Activated effector memory CD4-positive, alpha-beta T cell treated with Interleukin-2 at 50 U/mL for 16 hours (primary cell): ENCODE data around the gene IRS2.

ENCODE experiments used
- DNase-seq: peaks from one replicate; pipeline ENCODE4 v3.0.0-alpha.2; 2020

IRS2 gene

DNA sequence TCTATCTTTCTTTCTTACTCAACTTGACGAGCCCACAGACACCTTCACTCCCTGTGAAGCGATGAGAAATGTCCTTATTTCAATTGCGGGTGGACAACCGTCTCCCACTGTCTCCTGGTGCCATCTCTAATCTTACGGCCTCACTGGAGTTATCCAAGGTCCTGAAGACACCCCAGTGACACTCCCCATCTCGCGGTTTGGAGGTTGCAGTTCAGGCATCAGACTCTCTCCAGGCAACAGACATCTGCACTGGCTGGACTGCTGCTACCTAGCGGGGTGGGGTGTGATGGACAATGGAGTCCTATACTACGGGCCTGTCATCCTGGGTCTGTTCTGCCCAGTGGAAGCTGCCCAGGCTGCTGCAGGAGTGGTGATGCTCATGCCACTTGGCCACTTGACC lies 18.3 kb upstream of the IRS2 start:
- DNase-seq, result no peak

DNA sequence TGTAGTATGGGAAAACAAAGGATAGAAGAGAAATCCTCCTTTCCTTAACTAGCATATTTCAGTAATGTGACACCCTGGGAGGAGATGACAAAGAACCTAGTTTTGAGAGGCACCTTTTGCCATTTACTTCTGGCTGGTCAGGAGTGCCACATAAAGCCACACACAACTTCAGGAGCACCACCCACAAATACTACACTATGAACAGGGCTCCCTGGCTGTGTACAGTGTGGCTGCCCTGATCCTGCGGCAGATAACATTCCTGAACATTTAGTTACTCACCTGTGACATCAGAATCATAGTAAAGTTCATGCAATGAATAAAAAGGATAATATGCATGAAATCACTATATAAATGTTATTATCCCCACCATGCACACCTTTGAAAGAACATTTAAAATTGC lies 17.4 kb upstream of the IRS2 start:
- no peak for DNase-seq

DNA sequence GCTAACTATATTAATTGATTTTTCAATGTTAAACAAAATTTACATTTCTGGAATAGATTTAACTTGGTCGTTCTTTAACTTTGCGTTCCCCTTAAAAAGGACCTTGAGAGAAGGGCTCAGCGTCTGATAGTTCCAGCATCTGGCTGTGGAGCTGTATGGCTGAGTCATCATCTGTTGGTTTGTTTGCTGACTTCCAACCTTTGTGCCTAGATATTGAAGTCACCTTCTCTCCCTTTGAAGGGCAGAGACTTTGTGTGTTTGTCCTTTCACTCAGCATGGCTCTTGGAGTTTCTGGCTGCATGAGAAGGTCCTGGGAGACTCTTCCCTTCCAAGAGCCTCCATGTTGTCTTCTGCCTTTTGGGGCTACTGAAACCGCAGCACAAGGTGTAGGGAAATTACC lies 16.6 kb upstream of the IRS2 start:
- no peak for DNase-seq

DNA sequence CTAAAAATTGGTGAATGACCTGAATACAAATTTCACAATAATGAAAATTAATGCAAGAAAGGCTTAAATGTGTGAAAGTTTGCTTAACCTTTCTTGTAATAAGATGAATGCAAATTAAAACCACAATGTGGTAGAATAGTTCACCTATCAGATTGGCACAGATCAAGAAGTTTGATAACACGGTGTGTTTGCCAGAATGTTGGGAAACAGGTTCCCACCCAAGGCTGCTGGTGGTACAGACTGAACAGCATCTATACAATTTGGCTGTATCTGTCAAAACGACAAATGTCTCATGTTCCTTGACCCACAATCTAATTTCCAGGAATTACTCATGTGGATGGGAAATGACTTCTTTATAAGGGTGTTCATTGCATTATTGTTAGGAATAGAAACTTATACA lies 8.6 kb upstream of the IRS2 start:
- no peak for DNase-seq

DNA sequence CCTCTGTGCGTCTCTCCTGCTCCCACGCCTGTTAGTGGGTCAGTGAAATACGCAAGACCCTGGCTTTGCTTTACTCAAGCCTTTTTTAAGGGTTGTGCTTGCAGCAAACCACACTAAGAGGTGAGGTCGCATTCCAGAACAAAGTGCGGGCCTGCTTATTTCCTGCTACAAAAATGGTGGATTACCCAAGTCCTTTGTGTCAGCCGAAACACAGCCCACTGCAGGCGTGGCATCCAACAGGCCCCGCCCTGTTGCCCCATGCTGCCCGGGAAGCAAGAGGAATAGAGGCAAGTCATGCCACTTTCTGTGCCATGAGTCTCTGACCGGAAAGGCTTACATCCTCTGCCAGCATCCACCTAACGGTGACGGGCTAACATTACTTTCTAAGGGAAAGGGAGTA lies 7.7 kb upstream of the IRS2 start:
- no peak for DNase-seq

DNA sequence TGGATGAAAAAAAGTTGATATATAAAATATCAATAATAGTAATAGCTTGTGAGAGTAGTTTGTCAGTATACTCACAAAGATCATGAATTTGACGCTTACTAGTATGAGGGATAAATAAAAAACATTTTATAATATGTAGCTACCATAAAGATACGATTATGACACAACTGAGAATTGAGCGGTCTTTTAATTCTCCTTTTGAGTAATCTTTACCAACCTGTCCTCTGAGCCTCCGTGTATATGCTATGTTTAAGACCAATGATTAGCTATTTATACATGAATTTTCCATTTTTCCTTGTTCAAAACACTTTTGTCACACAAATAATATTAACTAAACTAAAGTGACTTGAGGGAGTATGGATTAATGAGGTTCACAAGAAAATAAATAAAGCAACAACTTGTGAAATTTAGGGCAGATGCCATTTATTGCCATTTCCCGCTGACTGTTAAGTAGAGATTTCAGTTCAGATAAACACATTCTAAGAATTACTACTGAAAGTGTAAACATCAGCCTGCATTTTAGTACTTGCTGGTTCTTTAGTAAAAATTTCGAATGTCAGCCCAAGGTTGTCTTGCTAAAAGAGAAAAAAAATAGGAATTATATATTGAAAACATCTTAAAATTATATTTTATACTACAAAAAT lies 6.2 kb upstream of the IRS2 start:
- no peak for DNase-seq

DNA sequence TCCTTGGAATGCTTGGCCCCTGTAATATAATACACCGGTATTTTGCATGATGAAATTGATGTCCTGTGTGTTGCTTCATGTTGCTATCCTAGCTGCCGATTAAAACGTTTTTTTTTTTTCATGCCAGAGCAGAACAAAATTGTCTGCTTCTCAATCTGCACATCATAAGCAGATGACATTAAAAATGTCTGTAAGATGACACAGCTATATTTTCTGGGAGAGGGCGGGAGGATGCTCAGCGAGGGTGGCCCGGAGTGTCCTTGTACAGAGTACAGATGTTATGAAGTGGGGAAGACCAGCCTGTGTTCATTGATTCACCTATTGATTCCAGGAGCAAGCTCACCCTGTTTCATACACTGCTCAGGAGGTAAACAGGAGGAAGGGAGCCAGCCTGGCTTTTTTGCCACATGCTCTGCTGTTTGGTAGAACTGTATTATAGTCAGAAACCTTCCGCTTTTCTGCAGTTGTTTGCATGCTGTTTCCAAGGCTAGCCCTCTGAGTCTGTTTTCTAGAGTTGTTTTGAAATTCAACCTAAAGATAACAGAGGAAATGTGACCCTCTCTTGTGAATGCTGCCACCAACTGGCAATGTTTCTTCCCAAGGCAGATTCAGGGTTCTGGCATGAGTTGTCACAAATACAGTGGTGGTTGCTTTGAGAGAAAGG lies 4.7 kb upstream of the IRS2 start:
- DNase-seq, result no peak

DNA sequence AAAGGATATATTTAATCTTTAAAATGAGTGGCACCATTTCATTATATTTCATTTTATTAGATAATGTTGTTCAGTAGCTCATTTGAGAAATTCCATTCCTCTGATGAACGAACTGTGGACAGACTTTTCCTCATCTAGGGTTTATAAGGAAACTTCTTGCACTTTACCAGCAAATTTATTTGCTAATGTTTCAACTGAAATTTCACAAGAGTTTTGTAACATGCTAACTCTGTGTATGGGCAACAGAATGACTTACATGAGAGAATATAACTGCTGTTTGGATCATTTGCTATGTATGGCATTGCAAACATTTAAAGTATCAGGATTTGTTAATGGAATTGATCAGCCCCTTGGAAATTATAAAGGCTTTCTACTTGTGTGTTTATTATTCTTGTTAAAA lies 3.7 kb upstream of the IRS2 start:
- DNase-seq, result no peak

DNA sequence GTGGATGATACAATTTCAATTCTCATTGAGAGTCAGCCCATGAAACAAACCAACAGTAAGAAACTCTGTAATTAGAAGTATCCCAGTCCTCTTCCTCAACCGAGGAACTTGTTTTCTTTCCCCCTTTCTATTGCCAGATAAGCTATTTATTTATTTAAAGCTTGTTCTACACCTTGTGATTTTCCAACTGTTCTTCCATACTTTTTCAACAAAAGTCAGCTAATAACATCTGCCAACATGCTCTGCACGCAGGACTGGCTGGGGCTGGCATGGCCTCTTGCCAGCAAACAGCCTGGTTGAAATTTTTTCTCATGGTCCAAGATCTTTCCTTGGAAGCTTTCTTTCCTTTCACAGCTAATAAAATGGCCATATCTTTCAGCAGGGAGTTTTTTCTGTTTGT lies 2.9 kb upstream of the IRS2 start:
- no peak for DNase-seq

DNA sequence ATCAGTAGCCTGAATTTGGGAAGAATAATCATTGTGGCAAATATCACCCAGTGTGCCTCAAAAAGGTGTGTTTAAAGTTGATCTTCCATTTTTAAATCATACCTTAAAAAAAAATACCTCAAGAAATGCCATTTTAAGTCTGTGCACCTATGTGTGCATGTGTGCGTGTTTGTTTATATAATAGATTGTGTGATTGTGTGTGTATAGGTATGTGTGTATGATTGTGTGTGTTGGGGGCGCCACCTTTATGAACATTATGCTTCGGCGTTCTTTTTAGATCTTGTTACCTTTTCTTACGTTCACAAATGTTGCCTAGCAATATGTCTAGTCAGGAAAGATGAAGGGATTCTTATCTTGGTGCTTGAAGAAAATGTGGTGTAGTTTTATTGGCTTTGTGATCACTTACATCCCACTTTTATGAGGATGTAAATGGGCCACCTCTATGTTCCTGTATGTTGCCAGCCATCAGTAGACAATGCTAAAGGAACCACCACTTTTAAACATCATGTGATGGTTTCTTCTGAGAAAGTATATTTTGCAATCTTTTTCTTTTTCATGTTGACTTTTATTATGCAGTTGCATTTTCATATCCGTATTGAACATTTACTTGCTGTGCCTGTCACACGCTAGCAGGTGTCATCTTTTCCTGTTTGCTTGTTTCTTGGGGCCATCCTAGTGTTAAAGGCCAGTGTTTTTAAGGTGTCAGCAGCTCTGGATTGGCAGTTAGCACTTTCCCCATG lies 2.2 kb upstream of the IRS2 start:
- no peak for DNase-seq

DNA sequence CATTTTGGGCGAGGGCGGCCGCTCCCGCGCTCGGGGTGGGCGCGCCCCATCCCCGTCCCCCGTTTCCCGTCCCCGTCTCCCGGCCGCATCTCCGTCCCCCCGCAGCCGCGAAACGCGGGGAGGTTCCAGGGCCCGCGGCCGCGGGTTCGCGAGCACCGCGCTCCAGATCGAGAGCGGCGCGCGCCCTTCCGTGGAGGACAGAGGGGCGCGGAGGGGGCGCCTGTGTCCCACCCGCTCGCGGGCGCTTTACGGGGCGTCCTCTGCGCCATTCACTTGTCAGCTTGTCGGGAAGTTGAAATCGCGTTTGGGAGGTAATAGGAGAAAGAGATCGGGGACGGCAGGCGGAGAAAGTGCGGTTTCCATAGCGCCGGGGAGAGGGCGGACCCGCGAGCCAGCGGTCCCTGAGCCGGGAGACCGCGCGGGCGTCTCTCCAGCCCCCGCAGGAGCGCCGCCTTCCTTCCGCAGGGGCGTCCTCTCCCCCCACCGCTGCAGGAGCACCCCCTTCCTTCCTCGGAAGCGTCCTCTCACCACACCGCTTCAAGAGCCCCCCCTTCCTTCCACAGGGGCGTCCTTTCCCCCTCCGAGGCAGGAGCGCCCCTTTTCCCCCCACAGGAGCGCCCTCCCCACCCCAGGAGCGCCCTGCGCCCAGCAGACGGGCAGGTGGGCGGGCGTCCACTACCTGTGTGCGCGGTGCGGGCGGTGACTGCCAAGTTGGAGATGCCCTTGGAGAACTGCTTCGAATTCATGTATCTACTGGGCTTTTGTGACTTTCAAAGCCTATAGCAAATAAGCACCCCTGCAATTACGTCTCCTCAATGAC lies 962 bp upstream of the IRS2 start:
- no peak for DNase-seq

DNA sequence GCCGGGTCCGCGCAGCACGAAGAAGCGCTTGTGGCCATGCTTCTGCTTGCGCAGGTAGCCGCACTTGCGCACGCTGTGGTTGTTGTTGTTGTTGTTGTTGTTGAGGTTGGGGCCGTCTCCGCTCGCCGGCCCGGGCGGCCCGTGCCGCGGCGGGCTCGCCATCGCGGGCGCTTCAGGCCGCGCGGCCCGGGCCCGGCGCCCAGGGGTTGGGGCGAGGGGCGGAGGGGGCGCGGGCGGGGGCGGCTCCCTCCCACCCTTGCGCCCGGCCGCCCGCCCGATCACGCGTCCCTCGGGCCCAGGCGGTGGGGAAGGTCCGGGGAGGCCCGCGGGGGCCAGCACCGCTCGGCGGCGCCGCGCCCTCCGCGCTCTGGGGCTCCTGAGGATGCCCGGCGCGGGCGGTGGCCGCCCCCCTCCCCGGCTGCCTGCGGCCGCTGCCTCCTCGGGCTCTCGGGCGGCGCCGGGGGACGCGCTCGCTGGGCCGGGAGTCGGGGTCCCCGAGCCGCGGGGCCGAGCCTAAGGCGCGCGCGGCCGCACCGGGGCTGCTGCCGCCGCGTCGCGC lies 412 bp downstream of the IRS2 start:
- DNase-seq, result no peak

DNA sequence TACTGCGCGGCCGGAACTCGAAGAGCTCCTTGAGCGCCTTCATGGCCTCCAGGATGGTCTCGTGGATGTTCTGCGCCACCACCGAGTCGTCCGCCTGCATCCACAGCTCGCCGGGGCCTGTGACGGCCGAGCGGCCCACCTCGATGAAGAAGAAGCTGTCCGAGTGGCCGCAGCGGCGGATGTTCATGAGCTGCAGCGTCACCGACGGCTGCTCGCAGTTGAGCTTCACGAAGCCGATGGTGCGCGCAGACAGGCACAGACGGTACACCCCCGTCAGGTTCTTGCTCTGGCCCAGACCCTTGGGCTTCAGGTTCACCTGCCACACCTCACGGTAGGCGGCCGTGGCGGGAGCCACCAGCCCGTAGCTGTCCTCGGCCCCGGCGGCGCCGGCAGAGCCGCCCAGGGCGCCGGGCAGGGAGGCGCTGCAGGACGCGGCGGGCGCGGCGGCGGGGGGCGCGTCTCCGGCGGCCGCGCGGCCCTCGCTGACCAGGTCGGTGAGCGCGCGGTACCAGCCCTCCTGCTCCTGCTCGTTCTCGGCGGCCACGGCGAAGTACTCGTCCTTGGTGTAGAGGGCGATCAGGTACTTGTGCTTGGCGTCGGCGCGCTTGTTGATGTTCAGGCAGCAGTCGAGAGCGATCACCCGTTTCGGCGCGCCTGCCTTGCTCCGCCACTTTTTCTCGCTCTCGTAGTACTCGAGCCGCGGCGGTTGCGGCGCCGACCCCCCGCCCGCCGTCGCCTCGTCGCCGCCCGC lies 1.1 kb downstream of the IRS2 start:
- DNase-seq, result peak; percentile 40

DNA sequence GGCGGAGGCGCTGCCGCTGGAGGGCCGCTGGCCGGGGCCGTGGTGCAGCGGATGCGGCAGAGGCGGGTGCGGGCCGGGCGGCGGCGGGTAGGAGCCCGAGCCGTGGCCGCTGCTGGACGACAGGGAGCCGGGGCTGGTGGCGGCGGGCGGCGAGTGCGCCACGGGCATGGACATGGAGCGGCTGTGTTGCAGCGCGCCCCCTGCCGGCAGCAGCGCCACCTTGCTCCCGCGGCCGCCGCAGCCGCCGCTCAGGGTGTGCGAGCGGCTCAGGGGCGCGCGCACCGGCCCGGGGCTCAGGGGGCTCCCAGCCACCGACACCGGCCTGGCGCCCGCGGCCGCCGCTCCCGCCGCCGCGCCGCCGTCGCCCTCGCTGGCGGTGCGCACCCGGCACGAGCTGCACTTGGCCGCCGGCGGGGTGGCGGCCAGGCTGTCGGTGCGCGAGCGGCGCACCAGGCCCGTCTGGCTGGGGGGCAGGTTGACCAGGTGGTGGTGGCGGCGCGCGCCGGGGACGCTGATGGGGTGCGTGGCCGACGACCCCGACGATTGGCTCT lies 1.7 kb downstream of the IRS2 start:
- peak; percentile 49 for DNase-seq

DNA sequence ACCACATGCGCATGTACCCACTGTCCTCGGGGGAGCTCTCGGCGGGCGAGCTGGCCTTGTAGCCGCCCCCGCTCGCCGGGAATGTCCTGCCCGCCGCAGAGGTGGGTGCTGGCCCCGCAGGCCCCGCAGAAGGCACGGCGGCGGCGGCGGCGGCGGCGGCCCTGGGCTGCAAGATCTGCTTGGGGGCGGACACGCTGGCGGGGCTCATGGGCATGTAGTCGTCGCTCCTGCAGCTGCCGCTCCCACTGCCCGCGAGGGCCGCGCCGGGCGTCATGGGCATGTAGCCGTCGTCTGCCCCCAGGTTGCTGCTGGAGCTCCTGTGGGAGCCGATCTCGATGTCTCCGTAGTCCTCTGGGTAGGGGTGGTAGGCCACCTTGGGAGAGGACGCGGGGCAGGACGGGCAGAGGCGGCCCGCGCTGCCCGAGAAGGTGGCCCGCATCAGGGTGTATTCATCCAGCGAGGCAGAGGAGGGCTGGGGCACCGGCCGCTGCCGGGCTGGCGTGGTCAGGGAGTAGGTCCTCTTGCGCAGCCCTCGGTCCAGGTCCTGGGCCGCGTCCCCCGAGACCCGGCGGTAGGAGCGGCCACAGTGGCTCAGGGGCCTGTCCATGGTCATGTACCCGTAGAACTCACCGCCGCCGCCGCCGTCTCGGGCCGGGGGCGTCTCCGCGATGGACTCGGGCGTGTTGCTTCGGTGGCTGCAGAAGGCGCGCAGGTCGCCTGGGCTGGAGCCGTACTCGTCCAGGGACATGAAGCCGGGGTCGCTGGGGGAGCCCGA lies 2.4 kb downstream of the IRS2 start:
- DNase-seq, result no peak

DNA sequence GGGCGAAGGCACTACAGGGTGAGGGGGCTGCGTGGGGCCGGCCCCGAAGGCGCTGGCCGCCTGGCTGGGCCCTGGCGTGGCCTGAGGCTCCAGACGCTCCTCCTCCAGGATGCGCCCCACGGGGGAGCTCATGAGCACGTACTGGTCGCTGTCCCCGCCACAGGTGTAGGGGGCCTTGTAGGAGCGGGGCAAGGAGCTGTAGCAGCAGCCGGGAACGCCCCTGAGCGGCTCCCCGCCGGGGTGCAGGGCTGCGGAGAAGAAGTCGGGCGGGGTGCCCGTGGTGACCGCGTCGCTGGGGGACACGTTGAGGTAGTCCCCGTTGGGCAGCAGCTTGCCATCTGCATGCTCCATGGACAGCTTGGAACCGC lies 3.0 kb downstream of the IRS2 start:
- no peak for DNase-seq

DNA sequence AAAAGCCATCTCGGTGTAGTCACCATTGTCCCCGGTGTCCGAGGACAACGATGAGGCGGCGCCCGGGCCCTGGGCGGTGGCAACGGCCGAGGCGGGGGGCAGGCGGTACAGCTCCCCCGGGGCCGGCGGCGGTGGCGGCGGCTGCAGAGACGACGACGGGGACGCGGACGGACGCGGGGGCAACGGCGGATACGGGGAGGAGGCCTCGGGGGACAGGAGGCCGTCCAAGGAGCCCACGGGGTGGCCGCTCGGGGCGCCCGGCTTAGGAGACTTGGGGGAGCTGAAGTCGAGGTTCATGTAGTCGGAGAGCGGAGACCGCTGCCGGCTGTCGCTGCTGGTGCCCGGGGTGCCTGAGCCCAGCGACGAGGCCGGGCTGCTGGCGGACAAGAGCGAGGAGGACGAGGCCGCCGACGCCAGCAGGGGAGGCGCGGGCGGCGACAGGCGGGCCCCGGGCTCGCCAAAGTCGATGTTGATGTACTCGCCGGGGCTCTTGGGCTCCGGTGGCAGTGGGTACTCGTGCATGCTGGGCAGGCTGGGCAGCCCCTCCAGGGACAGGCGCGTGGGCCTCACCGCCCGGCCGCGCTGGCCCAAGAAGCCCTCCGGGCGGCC lies 3.5 kb downstream of the IRS2 start:
- no peak for DNase-seq

DNA sequence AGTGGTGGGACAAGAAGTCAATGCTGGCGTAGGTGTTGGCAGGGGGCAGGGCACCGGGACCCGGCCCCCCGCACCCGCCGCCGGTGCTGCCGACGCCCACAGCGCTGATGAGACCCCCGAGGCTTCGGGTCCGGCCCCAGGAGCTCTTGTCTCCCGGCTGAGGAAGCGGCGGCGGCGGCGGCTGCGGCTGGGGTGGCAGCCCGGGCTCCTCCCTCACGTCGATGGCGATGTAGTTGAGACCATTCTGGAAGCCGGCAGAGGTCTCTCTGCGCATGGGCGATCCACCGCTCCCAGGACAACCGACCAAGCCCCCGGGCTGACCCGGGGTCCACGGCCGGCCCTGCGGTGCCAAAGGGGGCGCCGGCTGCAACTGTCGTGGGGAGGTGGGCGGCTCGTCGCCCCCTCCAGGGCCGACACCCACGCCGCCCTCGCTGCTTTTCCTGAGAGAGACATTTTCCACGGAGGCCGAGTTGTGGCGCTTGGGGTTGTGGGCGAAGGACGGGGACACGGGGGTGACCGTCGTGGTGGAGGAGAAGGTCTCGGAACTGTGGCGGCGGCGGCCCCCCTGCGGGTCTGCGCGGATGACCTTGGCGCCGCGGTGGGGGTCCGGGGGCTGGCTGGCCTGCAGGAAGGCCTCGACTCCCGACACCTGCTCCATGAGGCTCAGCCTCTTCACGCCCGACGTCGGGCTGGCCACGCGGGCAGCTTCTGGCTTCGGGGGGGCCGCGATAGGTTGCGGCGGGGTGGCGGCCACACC lies 4.1 kb downstream of the IRS2 start:
- no peak for DNase-seq

DNA sequence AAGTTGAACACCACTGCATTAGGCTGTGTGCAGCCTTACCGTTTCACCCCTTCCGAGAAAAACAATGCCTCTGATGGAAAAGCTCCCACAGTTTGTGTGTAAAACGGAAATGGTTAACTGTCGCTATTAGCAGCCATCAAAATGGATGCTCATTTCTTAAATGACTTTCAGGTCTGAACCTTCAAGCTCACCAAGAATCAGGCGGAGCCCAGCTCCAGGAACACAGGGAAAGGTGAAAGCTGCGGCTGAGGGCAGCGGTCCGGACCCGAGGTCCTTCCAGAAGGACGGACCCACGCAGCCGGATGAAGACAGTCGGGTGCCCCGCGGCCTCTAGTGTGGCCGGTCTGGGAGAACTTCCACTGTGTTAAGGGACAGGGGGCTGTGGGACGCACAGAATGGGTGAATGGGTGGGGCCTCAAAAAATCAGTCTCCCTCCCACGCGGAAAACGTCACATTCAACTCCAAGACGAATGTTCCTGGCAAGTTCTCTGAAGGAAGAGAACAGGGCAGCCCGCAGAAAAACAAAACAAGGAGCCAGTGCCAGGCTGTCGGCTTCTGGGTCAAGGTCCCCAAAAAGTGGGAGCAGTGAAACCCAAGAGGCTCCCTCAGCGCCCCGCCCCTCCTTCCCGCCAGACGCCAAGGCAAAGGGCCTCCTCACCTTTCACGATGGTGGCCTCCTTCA lies 4.9 kb downstream of the IRS2 start:
- DNase-seq, result no peak
